ENCODE measurements around the gene FNTB. TPM values are rescaled to one million over a fixed set of nuclear protein-coding genes. Genes with fewer than 3 reads are reported as not detected.

Gene FNTB
- total and polyA plus RNA-seq, 2 of the 13 experiments (the other 11 are each of a cell fraction or from before 2014, with no cell fraction given), result 23.6 to 28.5 TPM

GRCh38 chr14:64948612-64949210 is 38.0 kb upstream of the FNTB start (continued):
- 0 out of 2 replicates have a peak, but pooled peaks have one; percentile 43 for TF ChIP-seq ZNF276 (CRISPR knock-in tag; IDR thresholded peaks at IDR 0.05; ENCODE audit: low read depth)
- TF ChIP-seq ZNF556 (CRISPR knock-in tag; IDR thresholded peaks at IDR 0.05; ENCODE audit: borderline replicate concordance), result peak; percentile 37; the same call in 1 of the 2 replicates
- TF ChIP-seq ZFP36L1 (CRISPR knock-in tag; IDR thresholded peaks at IDR 0.05), result no peak
- no peak for TF ChIP-seq ZNF788 (CRISPR knock-in tag; IDR thresholded peaks at IDR 0.05; ENCODE audit: borderline replicate concordance)
- 0 out of 2 replicates have a peak, but pooled peaks have one; percentile 21 for TF ChIP-seq ZNF230 (CRISPR knock-in tag; IDR thresholded peaks at IDR 0.05)
- no peak; the same call in 1 of the 2 replicates for TF ChIP-seq PAXIP1 (CRISPR knock-in tag; conservative IDR thresholded peaks at IDR 0.05)
- no peak for TF ChIP-seq ARID2 (CRISPR knock-in tag; IDR thresholded peaks at IDR 0.05; ENCODE audit: borderline replicate concordance)
- TF ChIP-seq ZNF33B (CRISPR knock-in tag; IDR thresholded peaks at IDR 0.05), result no peak
- no peak for TF ChIP-seq SOX13 (IDR thresholded peaks at IDR 0.05)
- TF ChIP-seq SOX13 (CRISPR knock-in tag; conservative IDR thresholded peaks at IDR 0.05 in 1 of 2, IDR thresholded peaks at IDR 0.05 in 1 of 2), result no peak
- TF ChIP-seq ZNF274 (CRISPR knock-in tag; IDR thresholded peaks at IDR 0.05), result 0 out of 2 replicates have a peak, but pooled peaks have one; percentile 33
- TF ChIP-seq ZNF205 (CRISPR knock-in tag; IDR thresholded peaks at IDR 0.05), result no peak
- peak; percentile 47; the same call in 1 of the 2 replicates for TF ChIP-seq POLR2G (IDR thresholded peaks at IDR 0.05; ENCODE audit: low read depth, low read length)
- 0 out of 2 replicates have a peak, but pooled peaks have one; percentile 23 for TF ChIP-seq MEIS1 (CRISPR knock-in tag; IDR thresholded peaks at IDR 0.05; ENCODE audit: borderline replicate concordance)
- TF ChIP-seq ZNF607 (CRISPR knock-in tag; IDR thresholded peaks at IDR 0.05; ENCODE audit: borderline replicate concordance), result no peak
- peak; percentile 71; the same call in 1 of the 2 replicates for TF ChIP-seq ZNF761 (CRISPR knock-in tag; conservative IDR thresholded peaks at IDR 0.05)
- 0 out of 4 replicates have a peak, but pooled peaks of 1 of the 2 experiments have one; percentile 1 for TF ChIP-seq NR2F1 (CRISPR knock-in tag; IDR thresholded peaks at IDR 0.05)
- TF ChIP-seq PHF8 (CRISPR knock-in tag; IDR thresholded peaks at IDR 0.05), result no peak
- TF ChIP-seq ZNF772 (CRISPR knock-in tag; IDR thresholded peaks at IDR 0.05), result 0 out of 2 replicates have a peak, but pooled peaks have one; percentile 66
- TF ChIP-seq ZNF124 (CRISPR knock-in tag; IDR thresholded peaks at IDR 0.05), result no peak
- no peak for TF ChIP-seq GPN1 (CRISPR knock-in tag; IDR thresholded peaks at IDR 0.05; ENCODE audit: borderline replicate concordance)
